ENCODE results near the gene ZBTB44.
"Not testable (repeated sequence)": the region's sequence is repeated elsewhere in the genome, so short reads cannot be mapped to it uniquely, and the experiment has no call there.

The ZBTB44 gene

GRCh38 chr11:130262424-130262823, 52.3 kb downstream of the ZBTB44 start:
- no peak for TF ChIP-seq CTCF (IDR thresholded peaks at IDR 0.05; ENCODE audit: poor library complexity, severe bottlenecking)
- H3K4me3 ChIP-seq (ENCODE audit: severe bottlenecking) = no peak overlapping the region
- DNase-seq (ENCODE audit: low spot score) (no peak), ATAC-seq (ENCODE audit: low read depth) (no peak)
- H3K9me3 ChIP-seq (ENCODE audit: severe bottlenecking) = no peaks in the 10 kb centered on the region
- no peaks in the 10 kb centered on the region for H3K27me3 ChIP-seq (ENCODE audit: insufficient read depth, poor library complexity, severe bottlenecking)
- H3K36me3 ChIP-seq (ENCODE audit: low read depth) = peaks cover 11% of the 10 kb centered on the region
- H3K27ac ChIP-seq (ENCODE audit: poor library complexity, severe bottlenecking) = no peak overlapping the region
- H3K4me1 ChIP-seq (ENCODE audit: insufficient read depth, poor library complexity, severe bottlenecking) = no peaks in the 10 kb centered on the region

- Histone ChIP-seq H3K27me3 (ENCODE audit: insufficient read depth, poor library complexity, severe bottlenecking) (no peaks in the 10 kb centered on the region), H3K9me3 (ENCODE audit: severe bottlenecking) (no peaks in the 10 kb centered on the region), H3K27ac (ENCODE audit: poor library complexity, severe bottlenecking) (no peak overlapping the region), H3K4me3 (ENCODE audit: severe bottlenecking) (no peak overlapping the region), H3K4me1 (ENCODE audit: insufficient read depth, poor library complexity, severe bottlenecking) (no peaks in the 10 kb centered on the region), H3K36me3 (ENCODE audit: low read depth) (peaks cover 11% of the 10 kb centered on the region)
- ATAC-seq (ENCODE audit: low read depth) (no peak), DNase-seq (ENCODE audit: low spot score) (no peak)
- TF ChIP-seq CTCF (IDR thresholded peaks at IDR 0.05; ENCODE audit: poor library complexity, severe bottlenecking) = no peak
Observed at GRCh38 chr11:130261571-130261970, 53.1 kb downstream of the ZBTB44 start.

- Histone ChIP-seq H3K9me3 (ENCODE audit: severe bottlenecking) (no peaks in the 10 kb centered on the region), H3K36me3 (ENCODE audit: low read depth) (peaks cover 11% of the 10 kb centered on the region), H3K27me3 (ENCODE audit: insufficient read depth, poor library complexity, severe bottlenecking) (no peaks in the 10 kb centered on the region), H3K27ac (ENCODE audit: poor library complexity, severe bottlenecking) (no peak overlapping the region), H3K4me3 (ENCODE audit: severe bottlenecking) (no peak overlapping the region), H3K4me1 (ENCODE audit: insufficient read depth, poor library complexity, severe bottlenecking) (no peaks in the 10 kb centered on the region)
- no peak for TF ChIP-seq CTCF (IDR thresholded peaks at IDR 0.05; ENCODE audit: poor library complexity, severe bottlenecking)
- ATAC-seq (ENCODE audit: low read depth) (no peak), DNase-seq (ENCODE audit: low spot score) (no peak)
Observed at GRCh38 chr11:130260742-130261141, 54.0 kb downstream of the ZBTB44 start.

GRCh38 chr11:130260080-130260627, 54.6 kb downstream of the ZBTB44 start:
- no peak for ATAC-seq (ENCODE audit: low read depth)
- Histone ChIP-seq H3K4me3 (ENCODE audit: severe bottlenecking) (no peak overlapping the region), H3K27me3 (ENCODE audit: insufficient read depth, poor library complexity, severe bottlenecking) (no peaks in the 10 kb centered on the region), H3K27ac (ENCODE audit: poor library complexity, severe bottlenecking) (no peak overlapping the region), H3K9me3 (ENCODE audit: severe bottlenecking) (no peaks in the 10 kb centered on the region), H3K4me1 (ENCODE audit: insufficient read depth, poor library complexity, severe bottlenecking) (no peaks in the 10 kb centered on the region), H3K36me3 (ENCODE audit: low read depth) (peaks cover 11% of the 10 kb centered on the region)
- TF ChIP-seq CTCF (IDR thresholded peaks at IDR 0.05; ENCODE audit: poor library complexity, severe bottlenecking) = no peak
- no peak for DNase-seq (ENCODE audit: low spot score)

- H3K27ac ChIP-seq (ENCODE audit: poor library complexity, severe bottlenecking); H3K9me3 ChIP-seq (ENCODE audit: severe bottlenecking); ATAC-seq (ENCODE audit: low read depth); H3K4me3 ChIP-seq (ENCODE audit: severe bottlenecking); DNase-seq (ENCODE audit: low spot score); H3K36me3 ChIP-seq (ENCODE audit: low read depth); H3K4me1 ChIP-seq (ENCODE audit: insufficient read depth, poor library complexity, severe bottlenecking); H3K27me3 ChIP-seq (ENCODE audit: insufficient read depth, poor library complexity, severe bottlenecking): not testable (repeated sequence)
Observed at GRCh38 chr11:130251763-130252162, 63.0 kb downstream of the ZBTB44 start.

- H3K27ac ChIP-seq (ENCODE audit: poor library complexity, severe bottlenecking); H3K9me3 ChIP-seq (ENCODE audit: severe bottlenecking); DNase-seq (ENCODE audit: low spot score); H3K4me3 ChIP-seq (ENCODE audit: severe bottlenecking); H3K4me1 ChIP-seq (ENCODE audit: insufficient read depth, poor library complexity, severe bottlenecking); H3K36me3 ChIP-seq (ENCODE audit: low read depth); ATAC-seq (ENCODE audit: low read depth); H3K27me3 ChIP-seq (ENCODE audit: insufficient read depth, poor library complexity, severe bottlenecking): not testable (repeated sequence)
Observed at GRCh38 chr11:130249929-130250328, 64.8 kb downstream of the ZBTB44 start.
